22Rv1 (cell line): ENCODE measurements around the gene CARNS1.

ENCODE experiments used
- ZFX ChIP-seq: fragments of 450-650 bp; IDR thresholded peaks from 2 replicates; pipeline ENCODE4 v1.6.1; 2017; ENCODE audit warnings: antibody characterized with exemption, borderline replicate concordance
- TF ChIP-seq, protein P1 (sequence below): fragments of 450-650 bp; IDR thresholded peaks from 2 replicates; pipeline ENCODE4 v1.5.1; 2017; ENCODE audit warnings: mild to moderate bottlenecking

DNA sequence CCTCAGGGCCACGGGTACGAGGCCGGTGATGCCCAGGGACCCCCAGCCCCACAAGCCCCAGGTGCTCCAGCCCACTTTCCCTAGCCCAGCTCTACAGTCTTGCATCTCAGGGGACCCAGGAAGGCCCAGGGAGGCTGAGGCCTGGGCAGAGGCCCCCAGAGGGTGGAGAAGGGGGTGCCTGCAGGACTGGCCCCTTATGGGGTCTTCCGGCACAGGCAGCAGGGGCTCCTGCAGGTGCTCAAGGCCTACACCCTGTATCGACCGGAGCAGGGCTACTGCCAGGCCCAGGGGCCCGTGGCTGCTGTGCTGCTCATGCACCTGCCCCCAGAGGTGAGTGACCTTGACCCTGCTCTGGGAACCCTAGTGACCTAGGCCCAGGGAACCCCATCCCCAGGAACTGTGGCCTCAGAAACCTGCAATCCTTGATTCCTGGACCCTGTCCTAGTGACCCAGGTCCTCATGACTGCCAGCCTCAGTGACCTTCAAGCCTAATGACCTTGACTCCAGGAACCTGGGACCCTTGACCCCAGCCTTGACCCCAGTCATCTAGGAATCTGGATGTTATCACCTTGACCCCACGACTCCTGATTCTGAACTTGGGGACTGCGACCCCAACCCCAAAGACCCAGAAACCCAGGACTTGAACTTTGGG is 9.7 kb upstream of the CARNS1 start:
- TF ChIP-seq, protein P1, sequence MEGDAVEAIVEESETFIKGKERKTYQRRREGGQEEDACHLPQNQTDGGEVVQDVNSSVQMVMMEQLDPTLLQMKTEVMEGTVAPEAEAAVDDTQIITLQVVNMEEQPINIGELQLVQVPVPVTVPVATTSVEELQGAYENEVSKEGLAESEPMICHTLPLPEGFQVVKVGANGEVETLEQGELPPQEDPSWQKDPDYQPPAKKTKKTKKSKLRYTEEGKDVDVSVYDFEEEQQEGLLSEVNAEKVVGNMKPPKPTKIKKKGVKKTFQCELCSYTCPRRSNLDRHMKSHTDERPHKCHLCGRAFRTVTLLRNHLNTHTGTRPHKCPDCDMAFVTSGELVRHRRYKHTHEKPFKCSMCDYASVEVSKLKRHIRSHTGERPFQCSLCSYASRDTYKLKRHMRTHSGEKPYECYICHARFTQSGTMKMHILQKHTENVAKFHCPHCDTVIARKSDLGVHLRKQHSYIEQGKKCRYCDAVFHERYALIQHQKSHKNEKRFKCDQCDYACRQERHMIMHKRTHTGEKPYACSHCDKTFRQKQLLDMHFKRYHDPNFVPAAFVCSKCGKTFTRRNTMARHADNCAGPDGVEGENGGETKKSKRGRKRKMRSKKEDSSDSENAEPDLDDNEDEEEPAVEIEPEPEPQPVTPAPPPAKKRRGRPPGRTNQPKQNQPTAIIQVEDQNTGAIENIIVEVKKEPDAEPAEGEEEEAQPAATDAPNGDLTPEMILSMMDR = no peak
- TF ChIP-seq ZFX = no peak
